LNCAP (cell line): Measurements from ENCODE around the gene ARHGAP22.

Experiments
- TF ChIP-seq, protein P1 (sequence below): fragments of 450-650 bp; IDR thresholded peaks from 2 replicates; pipeline ENCODE4 v1.5.1; 2017; ENCODE audit warnings: mild to moderate bottlenecking

ARHGAP22 gene

DNA sequence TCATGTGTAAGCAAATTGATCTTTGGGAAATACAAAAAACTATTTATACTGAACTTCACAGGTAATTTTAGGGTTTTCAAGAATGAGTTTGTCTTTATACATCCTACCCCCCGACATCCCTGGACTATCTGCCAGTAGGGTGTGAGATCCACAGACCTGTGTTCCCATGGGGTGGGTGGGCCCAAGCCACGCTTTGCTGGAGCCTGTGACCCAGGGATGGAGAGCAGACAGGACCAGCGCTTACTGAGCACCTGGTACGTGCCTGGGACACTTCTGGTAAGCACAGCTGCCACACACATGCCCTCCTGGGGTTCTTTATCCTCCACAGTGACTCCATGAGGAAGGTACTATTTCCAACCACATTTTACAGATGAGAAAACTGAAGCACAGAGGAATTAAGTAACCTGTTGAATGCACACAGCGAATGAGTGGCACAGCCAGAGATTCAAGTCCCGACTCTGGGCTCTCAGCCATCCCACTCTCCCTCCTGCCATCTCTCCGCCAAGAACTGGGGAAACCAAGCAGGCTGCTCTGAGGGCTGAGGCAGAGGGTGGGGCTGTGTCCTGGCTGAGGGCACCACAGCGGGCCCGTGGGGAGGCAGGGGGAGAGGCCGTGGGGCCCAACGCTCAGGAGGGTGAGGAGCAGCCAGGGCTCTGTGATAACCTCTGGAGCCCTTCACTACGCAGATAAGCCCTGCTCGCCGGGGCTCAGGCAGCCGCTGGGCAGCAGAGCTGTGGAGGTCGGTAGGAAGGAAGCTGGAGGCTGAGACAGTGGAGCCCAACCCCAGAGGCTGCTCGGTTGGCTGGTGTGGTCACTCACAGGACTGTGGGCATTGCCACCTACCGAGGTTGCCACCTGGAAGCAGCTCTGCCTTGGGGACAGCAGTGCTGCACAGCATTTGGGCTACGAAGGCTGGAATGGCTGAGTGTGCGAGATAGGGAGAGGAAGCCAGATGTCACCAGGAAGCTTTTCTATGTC, 124.2 kb downstream of the ARHGAP22 start:
- TF ChIP-seq, protein P1, sequence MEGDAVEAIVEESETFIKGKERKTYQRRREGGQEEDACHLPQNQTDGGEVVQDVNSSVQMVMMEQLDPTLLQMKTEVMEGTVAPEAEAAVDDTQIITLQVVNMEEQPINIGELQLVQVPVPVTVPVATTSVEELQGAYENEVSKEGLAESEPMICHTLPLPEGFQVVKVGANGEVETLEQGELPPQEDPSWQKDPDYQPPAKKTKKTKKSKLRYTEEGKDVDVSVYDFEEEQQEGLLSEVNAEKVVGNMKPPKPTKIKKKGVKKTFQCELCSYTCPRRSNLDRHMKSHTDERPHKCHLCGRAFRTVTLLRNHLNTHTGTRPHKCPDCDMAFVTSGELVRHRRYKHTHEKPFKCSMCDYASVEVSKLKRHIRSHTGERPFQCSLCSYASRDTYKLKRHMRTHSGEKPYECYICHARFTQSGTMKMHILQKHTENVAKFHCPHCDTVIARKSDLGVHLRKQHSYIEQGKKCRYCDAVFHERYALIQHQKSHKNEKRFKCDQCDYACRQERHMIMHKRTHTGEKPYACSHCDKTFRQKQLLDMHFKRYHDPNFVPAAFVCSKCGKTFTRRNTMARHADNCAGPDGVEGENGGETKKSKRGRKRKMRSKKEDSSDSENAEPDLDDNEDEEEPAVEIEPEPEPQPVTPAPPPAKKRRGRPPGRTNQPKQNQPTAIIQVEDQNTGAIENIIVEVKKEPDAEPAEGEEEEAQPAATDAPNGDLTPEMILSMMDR, result no peak

DNA sequence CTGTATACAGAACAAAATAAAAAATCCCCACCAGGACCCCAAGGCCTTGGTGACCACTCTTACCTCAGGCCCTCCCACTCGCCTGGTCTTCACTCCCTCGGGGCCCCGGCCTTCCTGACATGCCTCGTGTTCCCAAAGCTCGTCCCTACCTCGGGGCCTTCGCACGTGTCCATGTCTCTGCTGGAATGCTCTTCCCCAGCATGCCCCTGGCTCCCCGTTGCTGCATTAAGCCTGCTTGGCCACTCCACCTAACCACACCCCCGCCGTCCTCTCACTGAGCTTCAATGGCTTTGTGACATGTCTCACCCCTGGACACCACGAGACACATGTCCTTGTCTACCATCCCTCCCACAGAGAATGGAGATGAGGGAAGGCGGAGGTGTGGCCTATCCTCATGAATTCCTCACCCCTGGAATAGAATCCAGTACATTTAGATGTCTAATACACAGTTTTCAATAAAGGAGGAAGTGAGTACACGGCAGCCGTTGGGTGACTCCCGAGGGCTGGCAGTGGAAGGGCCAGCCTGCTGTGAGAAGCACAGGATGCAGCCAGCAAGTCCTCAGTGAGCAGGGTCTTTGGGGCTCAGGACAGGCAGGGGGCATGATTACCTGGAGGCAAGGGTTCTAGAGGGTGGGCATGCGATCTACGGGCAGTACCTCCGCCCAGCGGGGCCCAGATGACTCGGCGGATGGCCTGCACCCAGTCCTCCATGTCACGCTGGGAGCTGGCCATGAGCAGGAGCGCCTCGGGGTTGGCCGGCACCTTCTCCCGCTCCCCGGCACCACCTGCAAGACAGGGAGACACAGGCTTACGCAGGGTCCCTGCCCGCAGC, 125.7 kb downstream of the ARHGAP22 start:
- TF ChIP-seq, protein P1, result no peak

DNA sequence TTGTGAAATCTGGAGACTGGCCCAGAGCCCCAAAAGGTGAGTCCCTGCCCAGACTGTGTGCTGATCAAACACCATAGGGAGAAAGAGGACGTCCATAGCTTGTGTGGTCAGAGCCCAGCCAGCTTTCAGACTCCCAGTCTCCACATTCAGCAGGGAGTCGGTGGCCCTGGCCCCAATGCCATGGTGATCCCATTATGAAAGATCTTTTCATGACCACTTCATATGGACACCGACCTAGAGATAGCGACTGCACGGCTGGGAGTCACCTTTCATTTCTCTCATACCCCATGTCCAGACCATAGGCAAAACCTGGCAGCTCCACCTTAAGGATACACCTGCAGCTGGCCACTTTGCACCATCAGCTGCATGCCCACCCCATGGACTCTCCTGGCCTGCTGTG, 126.4 kb downstream of the ARHGAP22 start:
- TF ChIP-seq, protein P1, result no peak

DNA sequence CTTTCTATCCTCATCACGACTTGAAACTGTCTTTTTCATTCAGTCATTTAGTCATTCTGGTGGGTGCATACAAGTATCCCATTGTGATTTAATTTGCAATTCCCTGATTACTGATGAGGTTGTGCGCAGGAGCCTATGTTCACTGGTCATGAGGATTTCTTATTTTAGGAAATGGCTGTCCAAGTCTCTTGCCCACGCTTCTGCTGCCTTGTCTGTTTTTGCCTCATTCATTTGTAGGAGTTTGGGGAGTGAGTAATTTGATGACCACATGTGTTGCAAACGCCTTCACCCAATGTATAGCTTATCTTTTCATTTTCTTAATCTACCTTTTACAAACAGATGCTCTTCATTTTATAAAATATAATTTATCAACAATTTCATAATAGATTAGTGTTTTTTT, 127.3 kb downstream of the ARHGAP22 start:
- TF ChIP-seq, protein P1, result no peak

DNA sequence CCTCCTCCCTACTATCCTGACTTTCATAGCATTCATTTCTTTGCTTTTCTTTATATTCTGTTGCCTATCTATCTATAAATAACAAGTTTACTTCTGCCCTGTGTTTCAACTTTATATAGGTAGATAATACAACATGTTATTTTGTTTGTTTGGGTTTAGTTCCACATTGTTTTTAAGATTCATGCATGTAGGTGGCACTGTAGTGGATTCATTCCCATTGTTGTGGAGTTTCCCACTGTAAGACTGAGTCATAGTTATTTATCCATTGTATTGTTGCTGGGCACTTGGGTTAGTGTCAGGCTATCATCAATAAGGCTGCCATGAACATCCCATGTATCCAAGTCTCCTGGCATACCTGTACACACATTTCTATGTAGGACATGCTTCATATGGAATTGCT, 127.7 kb downstream of the ARHGAP22 start:
- TF ChIP-seq, protein P1, result no peak

DNA sequence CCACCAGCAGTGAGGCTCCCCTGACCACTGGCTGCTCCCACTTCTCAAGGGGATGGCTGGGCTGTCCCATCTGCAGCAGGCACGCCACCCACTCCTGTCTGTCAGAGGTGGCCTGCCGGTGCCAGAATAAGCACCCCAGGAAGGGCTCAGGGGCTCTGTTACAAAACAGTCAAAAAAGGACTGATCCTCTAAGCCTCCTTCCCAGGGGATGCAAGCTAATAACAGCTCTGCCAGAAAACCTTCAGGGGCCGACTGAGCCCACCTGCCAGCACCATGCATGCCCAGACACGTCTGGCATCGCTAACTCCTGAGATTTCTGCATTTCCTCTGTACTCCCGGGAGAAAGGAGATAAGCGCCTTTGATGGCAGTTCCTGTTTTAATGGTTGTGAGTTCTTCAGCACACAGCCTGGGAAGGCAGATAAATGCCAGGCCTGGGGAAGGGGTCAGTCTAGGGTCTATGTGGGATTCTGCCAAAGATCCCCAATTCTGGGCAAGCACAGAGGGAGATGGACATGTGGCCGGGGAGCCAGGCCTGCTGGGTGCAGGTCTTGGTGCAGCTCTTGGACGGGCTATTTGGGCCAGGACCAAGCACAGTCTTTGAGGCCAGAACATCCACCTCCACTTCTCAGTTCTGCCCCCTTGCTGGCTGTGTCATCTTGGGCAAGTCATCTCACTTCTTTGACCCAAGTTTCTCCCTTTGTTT, 128.4 kb downstream of the ARHGAP22 start:
- TF ChIP-seq, protein P1, result no peak

DNA sequence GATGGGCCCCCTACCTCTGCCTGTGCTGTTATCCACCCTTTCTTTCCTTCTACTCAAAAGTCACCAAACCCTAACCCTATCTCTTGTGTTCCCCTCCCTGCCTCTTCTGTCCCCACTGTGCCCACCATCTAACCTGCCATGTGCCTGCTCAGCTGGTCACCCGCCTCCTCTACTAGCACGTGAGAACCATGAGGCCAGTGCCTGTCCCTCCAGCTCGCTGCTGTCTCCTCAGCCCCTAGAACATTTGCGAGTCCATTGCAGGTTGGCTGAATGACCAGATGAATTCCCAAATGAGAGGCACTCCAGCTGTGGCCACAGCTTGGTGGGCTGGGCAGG, 129.0 kb downstream of the ARHGAP22 start:
- TF ChIP-seq, protein P1, result no peak
